Stimulated activated CD4-positive, alpha-beta T cell treated with anti-CD3 and anti-CD28 coated beads, Interleukin-15, amount 100 ng/mL, for 1 hour (primary cell): ENCODE results near the gene RBMY1B.
"Not testable (repeated sequence)": the region's sequence is repeated elsewhere in the genome, so short reads cannot be mapped to it uniquely, and the experiment has no call there.

ENCODE experiments used
- DNase-seq, 2 donors: peaks; one replicate each; pipeline ENCODE4 v3.0.0-alpha.2; 2020; ENCODE audit warnings: low read depth in 1 of 2, low spot score in 1 of 2

Gene RBMY1B

DNA sequence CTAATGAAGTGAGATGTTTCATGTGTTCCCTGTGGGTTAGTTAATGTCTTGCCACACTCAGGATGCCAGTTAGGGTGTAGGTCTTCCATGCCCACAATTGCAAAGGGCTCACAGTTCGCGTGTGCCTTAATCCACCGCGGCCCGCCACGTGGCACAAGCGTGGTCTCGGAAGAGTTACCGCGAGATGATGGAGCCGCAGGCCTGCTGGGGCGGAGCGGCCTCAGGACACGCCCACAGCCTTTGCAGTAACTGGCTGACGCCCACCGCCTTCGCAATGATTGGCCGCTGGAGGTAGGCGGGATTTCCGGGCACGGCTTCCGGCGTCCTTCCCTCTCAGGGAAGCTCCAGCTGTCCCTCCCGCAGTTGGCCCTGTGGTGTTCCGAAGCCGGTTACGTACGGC lies at the start of gene RBMY1B:
RBMY1B (plus strand) TSS at position 301 of the 400 bp plus-strand sequence. CDS start 2,013 bp downstream, outside the sequence.
- not testable (repeated sequence) for DNase-seq

DNA sequence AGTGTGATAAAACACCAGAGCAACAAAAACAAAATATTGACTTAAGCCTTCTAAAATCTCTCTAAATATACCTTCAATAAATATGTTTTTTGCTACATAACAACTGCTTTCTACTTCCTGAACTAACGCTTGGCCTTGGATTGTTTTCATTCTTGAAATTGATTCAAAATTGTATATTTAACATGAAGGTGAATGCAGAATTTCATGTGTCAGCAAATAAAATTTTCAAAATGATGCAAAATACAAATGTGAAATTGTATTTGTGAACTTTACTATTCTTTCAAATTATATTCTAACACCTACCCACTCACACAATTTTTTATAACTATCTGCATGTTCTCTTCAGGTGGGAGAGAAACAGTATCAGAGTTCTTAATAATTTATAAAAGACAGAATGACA lies 48.2 kb upstream of the RBMY1B start:
- not testable (repeated sequence) for DNase-seq

DNA sequence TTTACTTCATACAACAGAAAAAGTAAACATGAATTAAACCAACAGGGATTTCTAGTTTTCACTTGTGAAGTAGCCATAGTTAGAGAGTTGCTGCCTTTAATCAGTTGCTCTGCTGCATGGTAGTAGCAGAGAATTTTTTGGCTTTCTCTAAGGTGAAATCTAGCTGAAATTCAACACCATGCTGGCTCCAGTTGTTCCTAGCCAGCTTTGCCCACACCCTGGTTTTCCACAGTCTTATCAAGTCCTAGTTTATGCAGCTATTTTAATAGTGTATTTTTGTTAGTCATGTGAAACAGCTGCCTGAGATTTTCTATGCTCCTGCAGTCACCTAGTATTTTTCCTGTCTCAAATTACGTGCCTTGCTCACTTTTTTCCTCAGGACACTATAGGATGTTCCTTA lies 28.2 kb upstream of the RBMY1B start:
- no peak for DNase-seq

DNA sequence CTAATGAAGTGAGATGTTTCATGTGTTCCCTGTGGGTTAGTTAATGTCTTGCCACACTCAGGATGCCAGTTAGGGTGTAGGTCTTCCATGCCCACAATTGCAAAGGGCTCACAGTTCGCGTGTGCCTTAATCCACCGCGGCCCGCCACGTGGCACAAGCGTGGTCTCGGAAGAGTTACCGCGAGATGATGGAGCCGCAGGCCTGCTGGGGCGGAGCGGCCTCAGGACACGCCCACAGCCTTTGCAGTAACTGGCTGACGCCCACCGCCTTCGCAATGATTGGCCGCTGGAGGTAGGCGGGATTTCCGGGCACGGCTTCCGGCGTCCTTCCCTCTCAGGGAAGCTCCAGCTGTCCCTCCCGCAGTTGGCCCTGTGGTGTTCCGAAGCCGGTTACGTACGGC lies 23.4 kb downstream of the RBMY1B start, which contains the start of gene RBMY1A1:
RBMY1A1 (plus strand) TSS at position 301 of the 400 bp plus-strand sequence. CDS start 2,013 bp downstream, outside the sequence.
- DNase-seq, result not testable (repeated sequence)

DNA sequence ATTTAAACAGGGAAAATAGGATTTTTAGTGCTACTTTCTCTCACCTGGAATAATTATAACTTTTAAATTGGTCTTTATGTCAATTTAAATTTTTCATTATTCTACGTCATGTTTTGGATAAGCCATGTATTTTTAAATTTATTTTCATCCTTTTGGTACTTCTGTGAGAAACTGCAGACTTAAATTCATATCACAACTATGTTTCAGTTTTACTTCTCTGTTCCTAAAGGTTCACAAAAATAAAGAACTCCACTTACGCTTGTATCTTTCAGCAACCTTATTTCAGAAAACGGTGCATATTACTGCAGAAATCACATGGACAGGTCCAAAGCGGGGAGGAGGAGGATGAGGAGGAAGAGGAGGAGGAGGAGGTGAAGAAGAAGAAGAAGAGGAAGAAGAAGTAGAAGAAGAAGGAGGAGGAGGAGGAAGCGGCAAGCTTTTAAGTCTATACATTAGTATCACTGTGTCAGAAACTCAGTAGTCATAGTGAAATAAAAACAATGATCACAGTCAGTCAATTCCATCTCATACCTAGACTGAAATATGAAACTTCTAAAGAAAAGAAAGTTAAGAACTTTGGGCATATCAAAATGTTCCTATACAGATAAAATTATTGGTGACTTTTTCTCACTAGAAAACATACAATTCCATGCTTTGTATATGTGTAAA lies 48.3 kb downstream of the RBMY1B start:
- DNase-seq, result not testable (repeated sequence)
